CD14-positive monocyte (primary cell): ENCODE data around the gene NR4A1. TPM values are rescaled to one million over a fixed set of nuclear protein-coding genes. Genes with fewer than 3 reads are reported as not detected.

Experiments
- DNase-seq, 3 donors: peaks; one replicate each; pipeline ENCODE4 v3.0.0-alpha.2; 2011 to 2022
- H2AFZ ChIP-seq: 2 replicates; pipeline ENCODE4 v1.6.0; 2012; ENCODE audit warnings: mild to moderate bottlenecking, low read depth, low read length, inconsistent platforms; ENCODE audit not compliant: insufficient read depth, poor library complexity, severe bottlenecking
- H3K27ac ChIP-seq, 2 donors: 1 replicate in 1 of 2; 2 replicates in 1 of 2; pipeline ENCODE4 v1.5.1; 2012 to 2013; ENCODE audit warnings: low read length in 2 of 2, control low read depth in 1 of 2, inconsistent platforms in 1 of 2, low read depth in 1 of 2, mild to moderate bottlenecking in 1 of 2
- H3K27me3 ChIP-seq, 2 donors: one replicate each; pipeline versions ENCODE4 v1.6.0 to v1.6.1; 2011 to 2013; ENCODE audit warnings: low read length in 2 of 2; ENCODE audit not compliant: control insufficient read depth in 2 of 2, insufficient read depth in 2 of 2
- H3K36me3 ChIP-seq, 2 donors: replicated peaks in 1 of 2; 1 replicate in 1 of 2; 2 replicates in 1 of 2; pipeline versions ENCODE4 v1.5.1 to v1.6.1; 2012 to 2013; ENCODE audit warnings: low read length in 2 of 2, control low read depth in 1 of 2, inconsistent platforms in 1 of 2, mild to moderate bottlenecking in 1 of 2; ENCODE audit not compliant: insufficient read depth in 2 of 2, control insufficient read depth in 1 of 2
- H3K4me1 ChIP-seq, 2 donors: 1 replicate in 1 of 2; 2 replicates in 1 of 2; pipeline versions ENCODE4 v1.5.1 to v1.6.1; 2012 to 2013; ENCODE audit warnings: low read length in 2 of 2, control low read depth in 1 of 2, inconsistent platforms in 1 of 2, mild to moderate bottlenecking in 1 of 2, moderate library complexity in 1 of 2; ENCODE audit not compliant: insufficient read depth in 2 of 2, control insufficient read depth in 1 of 2
- H3K4me2 ChIP-seq: replicated peaks from 2 replicates; pipeline ENCODE3; 2012; ENCODE audit warnings: low read length, moderate library complexity, mild to moderate bottlenecking; ENCODE audit not compliant: poor library complexity, severe bottlenecking; ENCODE audit errors: extremely low read depth
- H3K4me3 ChIP-seq, 3 experiments: fragments of 200-600 bp in 1 of 3; sonication (generic) in 1 of 3; replicated peaks in 1 of 3; 1 replicate in 2 of 3; 2 replicates in 1 of 3; pipeline ENCODE4 v1.5.1; 2011 to 2013; ENCODE audit warnings: low read length in 3 of 3, mild to moderate bottlenecking in 3 of 3, control low read depth in 2 of 3, low read depth in 2 of 3, inconsistent platforms in 1 of 3, moderate library complexity in 1 of 3
- H3K79me2 ChIP-seq: 2 replicates; pipeline ENCODE4 v1.6.0; 2012; ENCODE audit warnings: mild to moderate bottlenecking, control low read depth, inconsistent platforms, low read length, moderate library complexity; ENCODE audit not compliant: insufficient read depth
- H3K9ac ChIP-seq: 2 replicates; pipeline ENCODE4 v1.6.0; 2017; ENCODE audit warnings: low read length, mild to moderate bottlenecking; ENCODE audit not compliant: insufficient read depth, poor library complexity, severe bottlenecking
- H3K9me3 ChIP-seq, 2 donors: replicated peaks in 1 of 2; 1 replicate in 1 of 2; 2 replicates in 1 of 2; pipeline versions ENCODE4 v1.5.1 to v1.6.1; 2012 to 2013; ENCODE audit warnings: low read length in 2 of 2, control low read depth in 1 of 2; ENCODE audit not compliant: control insufficient read depth in 1 of 2, insufficient read depth in 1 of 2
- H4K20me1 ChIP-seq: 2 replicates; pipeline ENCODE4 v1.6.0; 2012; ENCODE audit warnings: mild to moderate bottlenecking, low read length, control low read depth, moderate library complexity; ENCODE audit not compliant: insufficient read depth
- H3K27ac Mint-ChIP-seq, 7 donors: one replicate each; pipeline ENCODE4 v1.8.0; 2020; ENCODE audit warnings: mild to moderate bottlenecking in 7 of 7, mixed read lengths in 7 of 7, moderate library complexity in 6 of 7, inconsistent platforms in 2 of 7
- H3K27me3 Mint-ChIP-seq, 3 donors: one replicate each; pipeline ENCODE4 v1.8.0; 2021 to 2022; ENCODE audit warnings: low read depth in 3 of 3, mild to moderate bottlenecking in 3 of 3, mixed read lengths in 3 of 3, moderate library complexity in 3 of 3, inconsistent platforms in 1 of 3
- H3K36me3 Mint-ChIP-seq, 2 donors: one replicate each; pipeline ENCODE4 v1.8.0; 2020; ENCODE audit warnings: mixed read lengths in 2 of 2, inconsistent platforms in 1 of 2, mild to moderate bottlenecking in 1 of 2
- H3K4me1 Mint-ChIP-seq: one replicate; pipeline ENCODE4 v1.8.0; 2020; ENCODE audit warnings: mild to moderate bottlenecking, mixed read lengths
- H3K4me3 Mint-ChIP-seq, 2 donors: one replicate each; pipeline ENCODE4 v1.8.0; 2020; ENCODE audit warnings: mild to moderate bottlenecking in 2 of 2, mixed read lengths in 2 of 2, moderate library complexity in 1 of 2
- H3K9me3 Mint-ChIP-seq, 7 donors: one replicate each; pipeline ENCODE4 v1.8.0; 2020 to 2022; ENCODE audit warnings: mixed read lengths in 7 of 7, mild to moderate bottlenecking in 6 of 7, moderate library complexity in 6 of 7, inconsistent platforms in 2 of 7
- WGBS: methylation state at CpG from one replicate; pipeline ENCODE4 v1.1.5; 2013; ENCODE audit warnings: missing lambda C conversion rate; ENCODE audit not compliant: insufficient coverage; 5-methylcytosine and 5-hydroxymethylcytosine counted together
- intact Hi-C, 2 donors: fragments of 100-400 bp; cut with micrococcal nuclease; formaldehyde crosslinking; loops; one replicate each; pipeline versions ENCODE4 v1.15.0 to v1.15.1; 2023
- polyA plus RNA-seq, 3 donors: library from polyadenylated mRNA; depleted of rRNA in 1 of 3; unstranded in 2 of 3; stranded (reverse) in 1 of 3; fragments of 300-500 nt in 2 of 3; fragments of >200 nt in 1 of 3; fragmentation: Illumina TruSeq in 2 of 3; gene quantifications; 1 replicate in 2 of 3; 2 replicates in 1 of 3; pipeline ENCODE4 v1.2.3, GENCODE V29; 2012 to 2021
- TF ChIP-seq, protein P1 (sequence below): fragments of 200-600 bp; IDR thresholded peaks from one replicate; pipeline ENCODE4 v1.8.0; 2022; ENCODE audit warnings: antibody characterized with exemption, mild to moderate bottlenecking

The NR4A1 gene
- polyA plus RNA-seq, 3 donors: 10.1 to 1,297 (median 41.4) TPM

DNA sequence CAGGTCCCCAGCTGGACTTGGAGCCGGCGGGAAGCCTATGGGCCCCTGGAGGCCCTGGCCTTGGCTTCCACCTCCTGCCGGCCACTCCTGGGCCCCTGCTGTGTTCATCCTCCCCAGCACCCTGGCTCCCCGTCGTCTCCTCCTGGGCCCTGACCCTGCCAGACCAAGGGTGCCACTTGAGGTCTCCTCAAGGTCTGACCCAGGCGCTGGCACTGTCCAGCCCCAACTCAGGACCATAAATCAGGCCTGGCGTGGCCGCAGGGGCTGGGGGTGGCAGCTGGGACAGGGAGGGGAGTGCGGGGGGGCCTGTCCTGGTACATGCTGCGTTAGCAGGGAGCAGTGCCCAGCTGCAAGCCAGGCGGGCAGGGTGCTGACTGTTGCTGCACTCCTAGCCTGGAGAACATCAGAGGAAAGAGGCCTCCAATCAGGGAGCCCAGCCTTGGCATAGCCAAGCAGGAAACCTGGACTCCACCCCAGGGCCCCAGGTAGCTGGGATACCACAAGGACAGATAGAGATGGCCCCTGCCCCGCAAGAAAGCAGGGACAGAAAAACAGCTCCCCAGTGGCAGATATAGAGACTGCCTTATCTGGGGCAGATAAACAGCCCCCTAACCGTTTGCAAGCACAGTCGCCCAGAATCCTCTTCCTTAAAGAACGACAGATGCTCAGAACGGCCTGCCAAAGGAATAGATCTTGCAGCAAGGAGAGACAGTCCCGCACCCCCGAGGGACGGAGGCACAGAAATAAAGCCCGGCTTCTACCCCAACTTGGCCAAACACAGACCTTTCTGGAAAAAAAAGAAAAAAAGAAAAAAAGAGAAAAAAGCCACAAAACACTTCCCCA, 12.1 kb downstream of the NR4A1 start:
- Histone ChIP-seq H3K27me3 (peaks cover 0 to 5% of the 10 kb centered on the region in 2 donors), H2AFZ (no peak overlapping the region), H4K20me1 (peaks cover 6% of the 10 kb centered on the region), H3K4me3 (no peak overlapping the region), H3K27ac (no peak overlapping the region), H3K36me3 (no peaks in the 10 kb centered on the region), H3K4me1 (no peaks in the 10 kb centered on the region), H3K9ac (no peak overlapping the region), H3K4me2 (no peak overlapping the region), H3K9me3 (no peaks in the 10 kb centered on the region), H3K79me2 (no peaks in the 10 kb centered on the region)
- intact Hi-C loops: no loop called here
- Mint-ChIP-seq H3K4me3 (no peak overlapping the region), H3K27ac (peak overlapping the region in 1 of 7 donors; percentile 36), H3K4me1 (peaks cover 16% of the 10 kb centered on the region), H3K9me3 (peaks cover 0 to 4% (median 0%) of the 10 kb centered on the region in 7 donors), H3K36me3 (peaks cover 0 to 7% of the 10 kb centered on the region in 2 donors), H3K27me3 (peaks cover 2 to 23% (median 19%) of the 10 kb centered on the region in 3 donors)
- 93% methylated on average over 13 of the region's 20 CpGs for WGBS
- TF ChIP-seq, protein P1, sequence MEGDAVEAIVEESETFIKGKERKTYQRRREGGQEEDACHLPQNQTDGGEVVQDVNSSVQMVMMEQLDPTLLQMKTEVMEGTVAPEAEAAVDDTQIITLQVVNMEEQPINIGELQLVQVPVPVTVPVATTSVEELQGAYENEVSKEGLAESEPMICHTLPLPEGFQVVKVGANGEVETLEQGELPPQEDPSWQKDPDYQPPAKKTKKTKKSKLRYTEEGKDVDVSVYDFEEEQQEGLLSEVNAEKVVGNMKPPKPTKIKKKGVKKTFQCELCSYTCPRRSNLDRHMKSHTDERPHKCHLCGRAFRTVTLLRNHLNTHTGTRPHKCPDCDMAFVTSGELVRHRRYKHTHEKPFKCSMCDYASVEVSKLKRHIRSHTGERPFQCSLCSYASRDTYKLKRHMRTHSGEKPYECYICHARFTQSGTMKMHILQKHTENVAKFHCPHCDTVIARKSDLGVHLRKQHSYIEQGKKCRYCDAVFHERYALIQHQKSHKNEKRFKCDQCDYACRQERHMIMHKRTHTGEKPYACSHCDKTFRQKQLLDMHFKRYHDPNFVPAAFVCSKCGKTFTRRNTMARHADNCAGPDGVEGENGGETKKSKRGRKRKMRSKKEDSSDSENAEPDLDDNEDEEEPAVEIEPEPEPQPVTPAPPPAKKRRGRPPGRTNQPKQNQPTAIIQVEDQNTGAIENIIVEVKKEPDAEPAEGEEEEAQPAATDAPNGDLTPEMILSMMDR: no peak
- DNase-seq: no peak

DNA sequence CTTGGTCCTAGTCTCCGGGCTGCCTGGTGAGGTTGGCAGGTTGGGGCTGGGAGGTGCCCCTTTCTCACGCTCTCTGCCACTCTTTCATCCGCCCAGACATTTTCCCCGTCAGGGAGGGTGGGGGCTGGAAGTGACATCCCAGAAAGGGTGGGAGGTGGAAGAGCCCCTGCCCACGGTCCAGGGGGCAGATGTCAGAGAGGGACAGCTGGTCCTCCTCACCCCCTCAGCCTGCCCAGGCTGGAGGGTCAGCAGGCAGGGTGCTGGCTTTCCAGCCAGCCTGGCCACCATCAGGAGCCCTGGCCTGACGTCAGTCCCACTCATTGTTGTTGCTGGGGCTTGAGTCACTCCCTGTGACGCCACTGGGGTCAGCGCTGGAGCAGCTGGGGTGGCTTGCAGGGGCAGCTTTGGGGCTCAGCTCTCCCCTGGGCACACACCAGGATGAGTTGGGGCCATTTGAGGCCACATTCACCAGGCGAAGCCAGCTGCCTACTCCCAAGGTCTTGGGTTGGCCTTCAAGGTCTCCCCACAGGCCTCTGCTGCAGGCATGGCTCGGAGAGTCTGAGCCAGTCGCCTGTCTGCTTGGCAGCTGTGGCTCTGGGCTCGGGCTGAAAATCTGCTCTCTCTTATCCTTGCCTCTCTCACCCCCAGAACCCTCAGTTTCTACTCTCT, 12.9 kb downstream of the NR4A1 start:
- Mint-ChIP-seq H3K36me3 (peaks cover 0 to under 1% of the 10 kb centered on the region in 2 donors), H3K27ac (no peak overlapping the region), H3K27me3 (peaks cover 2 to 26% (median 21%) of the 10 kb centered on the region in 3 donors), H3K4me3 (no peak overlapping the region), H3K4me1 (peaks cover 18% of the 10 kb centered on the region), H3K9me3 (peaks cover 0 to 4% (median 0%) of the 10 kb centered on the region in 7 donors)
- Histone ChIP-seq H3K79me2 (no peaks in the 10 kb centered on the region), H3K9ac (no peak overlapping the region), H3K27ac (no peak overlapping the region), H3K36me3 (no peaks in the 10 kb centered on the region), H2AFZ (no peak overlapping the region), H3K4me2 (no peak overlapping the region), H4K20me1 (no peaks in the 10 kb centered on the region), H3K4me1 (peaks cover 2 to 3% of the 10 kb centered on the region in 2 donors), H3K27me3 (peaks cover 0 to 5% of the 10 kb centered on the region in 2 donors), H3K9me3 (no peaks in the 10 kb centered on the region), H3K4me3 (no peak overlapping the region)
- 85% methylated on average over 8 of the region's 12 CpGs for WGBS
- TF ChIP-seq, protein P1: no peak
- intact Hi-C loops: no loop called here
- no peak for DNase-seq
